Measurements from ENCODE around the gene OR5H6. TPM values are rescaled to one million over a fixed set of nuclear protein-coding genes. Genes with fewer than 3 reads are reported as not detected.

Gene OR5H6
- total RNA-seq (not detected), polyA plus RNA-seq (not detected)
- long read RNA-seq, donor 1 = 0 reads
- long read RNA-seq, donor 2 = 0 reads

- Histone ChIP-seq H3K27ac (ENCODE audit: low read depth in 1 of 2, low read length in 2 of 2) (no peak within 1 kb of the TSS), H3K36me3 (ENCODE audit: control insufficient read depth in 1 of 2, insufficient read depth in 2 of 2, low read length in 1 of 2) (no peaks in the 10 kb centered on the region), H3K27me3 (ENCODE audit: control insufficient read depth in 1 of 2, insufficient read depth in 2 of 2, low read length in 1 of 2) (no peaks in the 10 kb centered on the region), H3K4me1 (ENCODE audit: control insufficient read depth in 1 of 2, insufficient read depth in 2 of 2, low read length in 2 of 2) (no peaks in the 10 kb centered on the region), H3K9me3 (ENCODE audit: control insufficient read depth, low read length) (peaks cover 4% of the 10 kb centered on the region), H3K4me3 (ENCODE audit: low read length in 2 of 2) (no peak within 1 kb of the TSS)
- WGBS, 2 donors = 62 to 65% methylated on average over 3 of the region's 3 CpGs
- ATAC-seq (ENCODE audit: low FRiP score) (no peak), DNase-seq (no peak)
- intact Hi-C loops (cut with DNase I) = no loop called here
Measured at GRCh38 chr3:98263944-98264343, at the start of gene OR5H6. OR5H6 (plus strand) TSS chr3:98264244; CDS start chr3:98264333, 89 bp downstream.

- Histone ChIP-seq H3K9me3 (ENCODE audit: control insufficient read depth, low read length) (no peaks in the 10 kb centered on the region), H3K36me3 (ENCODE audit: control insufficient read depth in 1 of 2, insufficient read depth in 2 of 2, low read length in 1 of 2) (no peaks in the 10 kb centered on the region), H3K4me3 (ENCODE audit: low read length in 2 of 2) (no peak overlapping the region), H3K27ac (ENCODE audit: low read depth in 1 of 2, low read length in 2 of 2) (no peak overlapping the region), H3K27me3 (ENCODE audit: control insufficient read depth in 1 of 2, insufficient read depth in 2 of 2, low read length in 1 of 2) (no peaks in the 10 kb centered on the region), H3K4me1 (ENCODE audit: control insufficient read depth in 1 of 2, insufficient read depth in 2 of 2, low read length in 2 of 2) (no peaks in the 10 kb centered on the region)
- 77 to 82% methylated on average over 3 of the region's 3 CpGs for WGBS, 2 donors
- no peak for DNase-seq
- intact Hi-C loops (cut with DNase I) = no loop called here
- no peak for ATAC-seq (ENCODE audit: low FRiP score)
Measured at GRCh38 chr3:98215051-98215450, 49.0 kb upstream of the OR5H6 start.

- DNase-seq = no peak
- H3K9me3 ChIP-seq (ENCODE audit: control insufficient read depth, low read length) = peaks cover 1% of the 10 kb centered on the region
- no peak for ATAC-seq (ENCODE audit: low FRiP score)
- 60 to 63% methylated on average over 6 of the region's 6 CpGs for WGBS, 2 donors
- H3K4me3 ChIP-seq (ENCODE audit: low read length in 2 of 2) = no peak overlapping the region
- H3K36me3 ChIP-seq (ENCODE audit: control insufficient read depth in 1 of 2, insufficient read depth in 2 of 2, low read length in 1 of 2) = no peaks in the 10 kb centered on the region
- H3K4me1 ChIP-seq (ENCODE audit: control insufficient read depth in 1 of 2, insufficient read depth in 2 of 2, low read length in 2 of 2) = no peaks in the 10 kb centered on the region
- intact Hi-C loops (cut with DNase I) = no loop called here
- H3K27ac ChIP-seq (ENCODE audit: low read depth in 1 of 2, low read length in 2 of 2) = no peak overlapping the region
- no peaks in the 10 kb centered on the region for H3K27me3 ChIP-seq (ENCODE audit: control insufficient read depth in 1 of 2, insufficient read depth in 2 of 2, low read length in 1 of 2)
Measured at GRCh38 chr3:98223907-98224672, 40.0 kb upstream of the OR5H6 start.

- Histone ChIP-seq H3K27ac (ENCODE audit: low read depth in 1 of 2, low read length in 2 of 2) (no peak overlapping the region), H3K36me3 (ENCODE audit: control insufficient read depth in 1 of 2, insufficient read depth in 2 of 2, low read length in 1 of 2) (no peaks in the 10 kb centered on the region), H3K4me1 (ENCODE audit: control insufficient read depth in 1 of 2, insufficient read depth in 2 of 2, low read length in 2 of 2) (no peaks in the 10 kb centered on the region), H3K27me3 (ENCODE audit: control insufficient read depth in 1 of 2, insufficient read depth in 2 of 2, low read length in 1 of 2) (no peaks in the 10 kb centered on the region), H3K4me3 (ENCODE audit: low read length in 2 of 2) (no peak overlapping the region), H3K9me3 (ENCODE audit: control insufficient read depth, low read length) (peaks cover 2% of the 10 kb centered on the region)
- DNase-seq (no peak), ATAC-seq (ENCODE audit: low FRiP score) (no peak)
- intact Hi-C loops (cut with DNase I) = no loop called here
- 93 to 96% methylated on average over 2 of the region's 2 CpGs for WGBS, 2 donors
Measured at GRCh38 chr3:98232489-98232888, 31.6 kb upstream of the OR5H6 start.

- 70 to 80% methylated on average over 5 of the region's 5 CpGs for WGBS, 2 donors
- peaks cover 2% of the 10 kb centered on the region for H3K9me3 ChIP-seq (ENCODE audit: control insufficient read depth, low read length)
- no peaks in the 10 kb centered on the region for H3K36me3 ChIP-seq (ENCODE audit: control insufficient read depth in 1 of 2, insufficient read depth in 2 of 2, low read length in 1 of 2)
- H3K4me1 ChIP-seq (ENCODE audit: control insufficient read depth in 1 of 2, insufficient read depth in 2 of 2, low read length in 2 of 2) = no peaks in the 10 kb centered on the region
- H3K27me3 ChIP-seq (ENCODE audit: control insufficient read depth in 1 of 2, insufficient read depth in 2 of 2, low read length in 1 of 2) = no peaks in the 10 kb centered on the region
- no peak overlapping the region for H3K27ac ChIP-seq (ENCODE audit: low read depth in 1 of 2, low read length in 2 of 2)
- DNase-seq (no peak), ATAC-seq (ENCODE audit: low FRiP score) (no peak)
- intact Hi-C loops (cut with DNase I) = no loop called here
- no peak overlapping the region for H3K4me3 ChIP-seq (ENCODE audit: low read length in 2 of 2)
Measured at GRCh38 chr3:98233468-98233867, 30.6 kb upstream of the OR5H6 start.

GRCh38 chr3:98240131-98240530, 23.9 kb upstream of the OR5H6 start:
- Histone ChIP-seq H3K9me3 (ENCODE audit: control insufficient read depth, low read length) (no peaks in the 10 kb centered on the region), H3K27ac (ENCODE audit: low read depth in 1 of 2, low read length in 2 of 2) (no peak overlapping the region), H3K27me3 (ENCODE audit: control insufficient read depth in 1 of 2, insufficient read depth in 2 of 2, low read length in 1 of 2) (no peaks in the 10 kb centered on the region), H3K4me1 (ENCODE audit: control insufficient read depth in 1 of 2, insufficient read depth in 2 of 2, low read length in 2 of 2) (no peaks in the 10 kb centered on the region), H3K36me3 (ENCODE audit: control insufficient read depth in 1 of 2, insufficient read depth in 2 of 2, low read length in 1 of 2) (no peaks in the 10 kb centered on the region), H3K4me3 (ENCODE audit: low read length in 2 of 2) (no peak overlapping the region)
- ATAC-seq (ENCODE audit: low FRiP score) (no peak), DNase-seq (no peak)
- intact Hi-C loops (cut with DNase I) = no loop called here

GRCh38 chr3:98242155-98242554, 21.9 kb upstream of the OR5H6 start:
- 76 to 84% methylated on average over 1 of the region's 1 CpG for WGBS, 2 donors
- no peaks in the 10 kb centered on the region for H3K4me1 ChIP-seq (ENCODE audit: control insufficient read depth in 1 of 2, insufficient read depth in 2 of 2, low read length in 2 of 2)
- H3K4me3 ChIP-seq (ENCODE audit: low read length in 2 of 2) = no peak overlapping the region
- ATAC-seq (ENCODE audit: low FRiP score) = no peak
- DNase-seq = no peak
- intact Hi-C loops (cut with DNase I) = no loop called here
- H3K36me3 ChIP-seq (ENCODE audit: control insufficient read depth in 1 of 2, insufficient read depth in 2 of 2, low read length in 1 of 2) = no peaks in the 10 kb centered on the region
- H3K9me3 ChIP-seq (ENCODE audit: control insufficient read depth, low read length) = no peaks in the 10 kb centered on the region
- no peaks in the 10 kb centered on the region for H3K27me3 ChIP-seq (ENCODE audit: control insufficient read depth in 1 of 2, insufficient read depth in 2 of 2, low read length in 1 of 2)
- H3K27ac ChIP-seq (ENCODE audit: low read depth in 1 of 2, low read length in 2 of 2) = no peak overlapping the region

- H3K4me1 ChIP-seq (ENCODE audit: control insufficient read depth in 1 of 2, insufficient read depth in 2 of 2, low read length in 2 of 2) = no peaks in the 10 kb centered on the region
- no peaks in the 10 kb centered on the region for H3K27me3 ChIP-seq (ENCODE audit: control insufficient read depth in 1 of 2, insufficient read depth in 2 of 2, low read length in 1 of 2)
- no peaks in the 10 kb centered on the region for H3K36me3 ChIP-seq (ENCODE audit: control insufficient read depth in 1 of 2, insufficient read depth in 2 of 2, low read length in 1 of 2)
- ATAC-seq (ENCODE audit: low FRiP score) (no peak), DNase-seq (no peak)
- 50 to 54% methylated on average over 7 of the region's 7 CpGs for WGBS, 2 donors
- H3K9me3 ChIP-seq (ENCODE audit: control insufficient read depth, low read length) = no peaks in the 10 kb centered on the region
- no peak overlapping the region for H3K27ac ChIP-seq (ENCODE audit: low read depth in 1 of 2, low read length in 2 of 2)
- H3K4me3 ChIP-seq (ENCODE audit: low read length in 2 of 2) = no peak overlapping the region
- intact Hi-C loops (cut with DNase I) = no loop called here
Measured at GRCh38 chr3:98243843-98244242, 20.2 kb upstream of the OR5H6 start.

GRCh38 chr3:98246142-98246541, 17.9 kb upstream of the OR5H6 start:
- no peak overlapping the region for H3K4me3 ChIP-seq (ENCODE audit: low read length in 2 of 2)
- H3K27ac ChIP-seq (ENCODE audit: low read depth in 1 of 2, low read length in 2 of 2) = no peak overlapping the region
- H3K27me3 ChIP-seq (ENCODE audit: control insufficient read depth in 1 of 2, insufficient read depth in 2 of 2, low read length in 1 of 2) = no peaks in the 10 kb centered on the region
- WGBS, 2 donors = 90 to 93% methylated on average over 10 of the region's 10 CpGs
- DNase-seq (no peak), ATAC-seq (ENCODE audit: low FRiP score) (no peak)
- H3K36me3 ChIP-seq (ENCODE audit: control insufficient read depth in 1 of 2, insufficient read depth in 2 of 2, low read length in 1 of 2) = no peaks in the 10 kb centered on the region
- intact Hi-C loops (cut with DNase I) = no loop called here
- no peaks in the 10 kb centered on the region for H3K4me1 ChIP-seq (ENCODE audit: control insufficient read depth in 1 of 2, insufficient read depth in 2 of 2, low read length in 2 of 2)
- no peaks in the 10 kb centered on the region for H3K9me3 ChIP-seq (ENCODE audit: control insufficient read depth, low read length)
